Measurements from ENCODE around the gene NAPA. TPM values are rescaled to one million over a fixed set of nuclear protein-coding genes. Genes with fewer than 3 reads are reported as not detected.
A peak's percentile ranks its signal among the peaks of the same experiment; 100 is the strongest.

Gene NAPA
- total RNA-seq (100 to 1,000 TPM; 106 to 118 TPM), polyA plus RNA-seq (ENCODE audit: insufficient read length in 6 of 6) (100 to 1,000 TPM; 117 to 131 (median 120) TPM)
- long read RNA-seq, donor 1, transcript NAPA-201 (11 exons, 1,839 nt) = major isoform, 25 of 34 reads
- long read RNA-seq, donor 1, partial matches to known transcripts = 5 of 34 reads
- long read RNA-seq, donor 1, other reads (novel, unspliced or antisense) = 0 of 34 reads
- long read RNA-seq, donor 2, transcript NAPA-201 (11 exons, 1,839 nt) = major isoform, 32 of 40 reads
- long read RNA-seq, donor 2, partial matches to known transcripts = 0 of 40 reads
- long read RNA-seq, donor 2, other reads (novel, unspliced or antisense) = 5 of 40 reads
- long read RNA-seq, donor 3, transcript NAPA-201 (11 exons, 1,839 nt) = major isoform, 17 of 18 reads
- long read RNA-seq, donor 3, partial matches to known transcripts = 0 of 18 reads
- long read RNA-seq, donor 3, other reads (novel, unspliced or antisense) = 0 of 18 reads
- long read RNA-seq, donor 4, transcript NAPA-201 (11 exons, 1,839 nt) = major isoform, 61 of 84 reads
- long read RNA-seq, donor 4, partial matches to known transcripts = 0 of 84 reads
- long read RNA-seq, donor 4, other reads (novel, unspliced or antisense) = 20 of 84 reads
- long read RNA-seq, donor 5, transcript NAPA-201 (11 exons, 1,839 nt) = major isoform, 25 of 34 reads
- long read RNA-seq, donor 5, partial matches to known transcripts = 0 of 34 reads
- long read RNA-seq, donor 5, other reads (novel, unspliced or antisense) = 5 of 34 reads
- long read RNA-seq, donor 6, transcript NAPA-201 (11 exons, 1,839 nt) = major isoform, 20 of 21 reads
- long read RNA-seq, donor 6, partial matches to known transcripts = 0 of 21 reads
- long read RNA-seq, donor 6, other reads (novel, unspliced or antisense) = 0 of 21 reads
- long read RNA-seq, donor 7, transcript NAPA-201 (11 exons, 1,839 nt) = major isoform, 15 of 15 reads
- long read RNA-seq, donor 7, partial matches to known transcripts = 0 of 15 reads
- long read RNA-seq, donor 7, other reads (novel, unspliced or antisense) = 0 of 15 reads
- long read RNA-seq, donor 8, transcript NAPA-215 (3 exons, 1,467 nt) = minor isoform, 5 of 32 reads
- long read RNA-seq, donor 8, transcript NAPA-201 (11 exons, 1,839 nt) = major isoform, 27 of 32 reads
- long read RNA-seq, donor 8, partial matches to known transcripts = 0 of 32 reads
- long read RNA-seq, donor 8, other reads (novel, unspliced or antisense) = 0 of 32 reads
- long read RNA-seq, donor 9, partial matches to known transcripts = 0 of 1 reads
- long read RNA-seq, donor 9, other reads (novel, unspliced or antisense) = 0 of 1 reads
- long read RNA-seq, donor 10, transcript NAPA-201 (11 exons, 1,839 nt) = major isoform, 87 of 106 reads
- long read RNA-seq, donor 10, partial matches to known transcripts = 1 of 106 reads
- long read RNA-seq, donor 10, other reads (novel, unspliced or antisense) = 14 of 106 reads
- long read RNA-seq, donor 11 = 0 reads
- long read RNA-seq, donor 12, transcript NAPA-201 (11 exons, 1,839 nt) = major isoform, 21 of 23 reads
- long read RNA-seq, donor 12, partial matches to known transcripts = 0 of 23 reads
- long read RNA-seq, donor 12, other reads (novel, unspliced or antisense) = 0 of 23 reads

GRCh38 chr19:47514869-47515588 lies at the start of gene NAPA:
NAPA (minus strand) TSS chr19:47515063; CDS start chr19:47514940, 123 bp downstream.
- TF ChIP-seq CTCF (IDR thresholded peaks at IDR 0.05) = no peak
- Histone ChIP-seq H3K27me3 (no peaks in the 10 kb centered on the region), H3K27ac (peak within 1 kb of the TSS; percentile 93 to 96), H3K4me1 (peaks cover 30 to 52% of the 10 kb centered on the region in 2 donors), H3K9me3 (no peaks in the 10 kb centered on the region), H3K36me3 (no peaks in the 10 kb centered on the region), H3K4me3 (peak within 1 kb of the TSS; percentile 91 to 98)
- intact Hi-C loops (cut with DNase I) = loop anchor here in 1 of 2 donors (10.0 kb wide), 1 partner anchor 190 kb away; no protein-coding TSS in a partner anchor
- peak; percentile 100 for DNase-seq
- ATAC-seq = peak; percentile 96

GRCh38 chr19:47564081-47564480 lies 49.2 kb upstream of the NAPA start:
- H3K27me3 ChIP-seq = no peaks in the 10 kb centered on the region
- H3K36me3 ChIP-seq = no peaks in the 10 kb centered on the region
- H3K4me3 ChIP-seq = no peak overlapping the region
- H3K9me3 ChIP-seq = no peaks in the 10 kb centered on the region
- intact Hi-C loops (cut with DNase I) = no loop called here
- no peak for TF ChIP-seq CTCF (IDR thresholded peaks at IDR 0.05)
- DNase-seq = no peak
- H3K4me1 ChIP-seq = no peaks in the 10 kb centered on the region
- ATAC-seq = no peak
- no peak overlapping the region for H3K27ac ChIP-seq

- no peak for ATAC-seq
- intact Hi-C loops (cut with DNase I) = no loop called here
Observed at GRCh38 chr19:47561440-47562057, 46.7 kb upstream of the NAPA start.

More at GRCh38 chr19:47561440-47562057, 46.7 kb upstream of the NAPA start:
- H3K36me3 ChIP-seq = no peaks in the 10 kb centered on the region
- peak in 1 of 4 donors; percentile 9 for DNase-seq
- H3K4me3 ChIP-seq = no peak overlapping the region
- TF ChIP-seq CTCF (IDR thresholded peaks at IDR 0.05) = no peak
- no peak overlapping the region for H3K27ac ChIP-seq
- H3K4me1 ChIP-seq = no peaks in the 10 kb centered on the region
- no peaks in the 10 kb centered on the region for H3K27me3 ChIP-seq
- no peaks in the 10 kb centered on the region for H3K9me3 ChIP-seq

Data from left lung (tissue), 14 donors.